ENCODE measurements around the gene FBXL2.

- TF ChIP-seq CTCF (IDR thresholded peaks at IDR 0.05; ENCODE audit: low read length) (no peak), EZH2 (IDR thresholded peaks at IDR 0.05; ENCODE audit: borderline replicate concordance, low read length) (no peak)
Observed at GRCh38 chr3:33402936-33403335, 125.7 kb downstream of the FBXL2 start.
